Astrocyte of the spinal cord (primary cell): Measurements from ENCODE around the gene FAM234A.

Experiments
- DNase-seq: peaks from one replicate; pipeline ENCODE4 v3.0.0; 2011; ENCODE audit warnings: low read depth, low spot score
- H3K4me3 ChIP-seq: 2 replicates; pipeline ENCODE4 v1.5.1; 2011; ENCODE audit warnings: low read depth, mild to moderate bottlenecking, low read length, moderate library complexity
- CTCF ChIP-seq: IDR thresholded peaks from 2 replicates; pipeline ENCODE4 v1.5.1; 2012; ENCODE audit warnings: low read depth, mild to moderate bottlenecking, low read length, inconsistent platforms
- in situ Hi-C: cut with HindIII; loops from 2 replicates; pipeline ENCODE4 v1.10.0; 2017; ENCODE audit warnings: low sequenced_read_pairs

Gene FAM234A

GRCh38 chr16:259814-260253 lies 25.2 kb downstream of the FAM234A start:
- in situ Hi-C loops, result no loop called here
- no peak for DNase-seq
- no peak overlapping the region for H3K4me3 ChIP-seq
- TF ChIP-seq CTCF, result no peak

GRCh38 chr16:260326-260725 lies 25.7 kb downstream of the FAM234A start:
- in situ Hi-C loops, result no loop called here
- DNase-seq, result no peak
- no peak for TF ChIP-seq CTCF
- H3K4me3 ChIP-seq, result no peak overlapping the region

GRCh38 chr16:261031-261691 lies 26.5 kb downstream of the FAM234A start:
- no peak for DNase-seq
- TF ChIP-seq CTCF, result no peak
- in situ Hi-C loops, result no loop called here
- no peak overlapping the region for H3K4me3 ChIP-seq

GRCh38 chr16:262121-262745 lies 27.6 kb downstream of the FAM234A start:
- no peak for TF ChIP-seq CTCF
- H3K4me3 ChIP-seq, result no peak overlapping the region
- DNase-seq, result no peak
- in situ Hi-C loops, result no loop called here

GRCh38 chr16:263182-263774 lies 28.7 kb downstream of the FAM234A start:
- in situ Hi-C loops, result no loop called here
- no peak for DNase-seq
- TF ChIP-seq CTCF, result no peak

GRCh38 chr16:263944-264343 lies 29.3 kb downstream of the FAM234A start:
- TF ChIP-seq CTCF, result no peak
- DNase-seq, result no peak
- in situ Hi-C loops, result no loop called here
- H3K4me3 ChIP-seq, result no peak overlapping the region

More at GRCh38 chr16:263182-263774, 28.7 kb downstream of the FAM234A start:
- no peak overlapping the region for H3K4me3 ChIP-seq
